ENCODE measurements around the gene MTSS2.

MTSS2 gene

DNA sequence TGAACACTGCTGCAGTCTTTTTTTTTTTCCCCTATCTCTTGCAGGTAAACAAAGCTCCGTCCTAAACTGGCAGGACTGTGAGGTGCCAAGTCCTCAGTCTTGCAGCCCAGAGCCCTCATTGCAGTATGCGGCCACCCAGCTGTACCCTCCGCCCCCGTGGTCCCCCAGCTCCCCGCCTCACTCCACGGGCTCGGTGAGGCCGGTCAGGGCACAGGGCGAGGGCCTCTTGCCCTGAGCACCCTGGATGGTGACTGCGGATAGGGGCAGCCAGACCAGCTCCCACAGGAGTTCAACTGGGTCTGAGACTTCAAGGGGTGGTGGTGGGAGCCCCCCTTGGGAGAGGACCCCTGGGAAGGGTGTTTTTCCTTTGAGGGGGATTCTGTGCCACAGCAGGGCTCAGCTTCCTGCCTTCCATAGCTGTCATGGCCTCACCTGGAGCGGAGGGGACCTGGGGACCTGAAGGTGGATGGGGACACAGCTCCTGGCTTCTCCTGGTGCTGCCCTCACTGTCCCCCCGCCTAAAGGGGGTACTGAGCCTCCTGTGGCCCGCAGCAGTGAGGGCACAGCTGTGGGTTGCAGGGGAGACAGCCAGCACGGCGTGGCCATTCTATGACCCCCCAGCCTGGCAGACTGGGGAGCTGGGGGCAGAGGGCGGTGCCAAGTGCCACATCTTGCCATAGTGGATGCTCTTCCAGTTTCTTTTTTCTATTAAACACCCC, 25.7 kb downstream of the MTSS2 start:
- no peak overlapping the region for H3K9ac ChIP-seq (ENCODE audit: low read depth, low read length)
- H3K27ac ChIP-seq (ENCODE audit: low read length): no peak overlapping the region
- H3K27me3 ChIP-seq (ENCODE audit: insufficient read depth, low read length): no peaks in the 10 kb centered on the region
- H3K36me3 ChIP-seq (ENCODE audit: insufficient read depth, low read depth, low read length): 0 out of 2 replicates have a peak, but pooled peaks cover 2% of the 10 kb centered on the region
- no peak overlapping the region for H3K4me3 ChIP-seq (ENCODE audit: low read length)
- H3K9me3 ChIP-seq (ENCODE audit: insufficient read depth, low read depth, low read length): no peaks in the 10 kb centered on the region
- peaks cover 4% of the 10 kb centered on the region; the same call in 1 of the 2 replicates for H3K4me1 ChIP-seq (ENCODE audit: insufficient read depth, low read length)

DNA sequence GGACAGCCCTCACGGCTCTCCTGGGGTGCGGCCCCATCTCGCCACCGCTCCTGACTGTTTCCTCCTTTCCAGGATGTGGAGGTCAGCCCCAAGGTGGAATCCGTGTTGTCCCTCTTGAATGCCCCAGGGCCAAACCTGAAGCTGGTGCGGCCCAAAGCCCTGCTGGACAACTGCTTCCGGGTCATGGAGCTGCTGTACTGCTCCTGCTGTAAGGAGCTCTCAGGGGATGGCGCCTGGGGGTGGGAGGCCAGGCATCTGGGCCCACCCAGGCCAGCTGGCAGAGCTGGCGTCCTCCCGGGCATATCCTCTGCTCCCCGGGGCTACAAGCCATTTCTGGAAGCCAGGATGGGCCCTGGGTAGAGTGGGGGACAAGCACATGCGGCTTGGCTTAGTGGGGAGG, 26.3 kb downstream of the MTSS2 start:
- Histone ChIP-seq H3K27ac (ENCODE audit: low read length) (no peak overlapping the region), H3K27me3 (ENCODE audit: insufficient read depth, low read length) (no peaks in the 10 kb centered on the region), H3K9me3 (ENCODE audit: insufficient read depth, low read depth, low read length) (no peaks in the 10 kb centered on the region), H3K4me1 (ENCODE audit: insufficient read depth, low read length) (peaks cover 4% of the 10 kb centered on the region; the same call in 1 of the 2 replicates), H3K36me3 (ENCODE audit: insufficient read depth, low read depth, low read length) (no peaks in the 10 kb centered on the region), H3K4me3 (ENCODE audit: low read length) (no peak overlapping the region), H3K9ac (ENCODE audit: low read depth, low read length) (no peak overlapping the region)

DNA sequence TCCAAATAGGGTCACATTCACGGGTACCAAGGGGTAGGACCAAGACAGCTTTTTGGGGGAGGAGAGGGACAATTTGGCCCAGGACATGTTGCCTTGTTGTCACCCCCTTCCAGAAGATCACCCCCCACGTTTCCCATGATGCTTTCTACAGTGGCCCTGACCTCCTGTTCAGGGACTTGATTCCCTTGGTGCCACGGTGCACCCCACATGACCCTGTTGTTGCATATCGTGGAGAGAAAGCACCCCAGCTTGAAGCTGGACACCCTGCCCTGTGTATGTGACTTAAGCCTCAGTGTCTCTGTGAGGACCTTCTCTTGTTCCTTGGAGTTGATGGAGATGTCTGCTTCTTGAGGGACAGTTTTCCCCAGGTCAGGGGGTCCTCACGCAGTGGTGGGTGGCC, 26.9 kb downstream of the MTSS2 start:
- H3K36me3 ChIP-seq (ENCODE audit: insufficient read depth, low read depth, low read length): no peaks in the 10 kb centered on the region
- H3K9ac ChIP-seq (ENCODE audit: low read depth, low read length): no peak overlapping the region
- no peak overlapping the region for H3K4me3 ChIP-seq (ENCODE audit: low read length)
- no peaks in the 10 kb centered on the region for H3K9me3 ChIP-seq (ENCODE audit: insufficient read depth, low read depth, low read length)
- H3K27me3 ChIP-seq (ENCODE audit: insufficient read depth, low read length): no peaks in the 10 kb centered on the region
- peaks cover 4% of the 10 kb centered on the region; the same call in 1 of the 2 replicates for H3K4me1 ChIP-seq (ENCODE audit: insufficient read depth, low read length)
- no peak overlapping the region for H3K27ac ChIP-seq (ENCODE audit: low read length)

DNA sequence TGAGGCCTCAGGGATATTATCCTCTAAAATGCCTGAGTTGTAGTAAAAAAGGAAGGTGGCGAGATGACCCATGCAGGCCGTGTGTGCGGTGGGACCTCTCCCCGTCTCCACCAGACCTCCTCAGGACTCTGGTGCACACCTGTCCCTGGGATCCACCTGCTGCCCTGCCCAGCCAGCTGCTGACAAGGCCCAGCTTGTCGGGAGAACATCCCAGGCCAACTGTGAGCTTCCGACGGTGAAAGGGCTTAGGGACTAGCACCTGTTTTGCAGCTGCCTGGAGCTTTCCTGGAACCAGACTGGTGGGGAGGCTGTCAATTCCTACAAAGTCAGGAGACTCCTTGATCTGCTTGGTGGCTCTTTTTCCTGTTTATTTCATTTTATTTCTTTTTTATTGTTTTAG, 27.9 kb downstream of the MTSS2 start:
- Histone ChIP-seq H3K36me3 (ENCODE audit: insufficient read depth, low read depth, low read length) (no peaks in the 10 kb centered on the region), H3K27me3 (ENCODE audit: insufficient read depth, low read length) (no peaks in the 10 kb centered on the region), H3K4me3 (ENCODE audit: low read length) (no peak overlapping the region), H3K4me1 (ENCODE audit: insufficient read depth, low read length) (peaks cover 4% of the 10 kb centered on the region; the same call in 1 of the 2 replicates), H3K27ac (ENCODE audit: low read length) (no peak overlapping the region), H3K9me3 (ENCODE audit: insufficient read depth, low read depth, low read length) (no peaks in the 10 kb centered on the region), H3K9ac (ENCODE audit: low read depth, low read length) (no peak overlapping the region)

DNA sequence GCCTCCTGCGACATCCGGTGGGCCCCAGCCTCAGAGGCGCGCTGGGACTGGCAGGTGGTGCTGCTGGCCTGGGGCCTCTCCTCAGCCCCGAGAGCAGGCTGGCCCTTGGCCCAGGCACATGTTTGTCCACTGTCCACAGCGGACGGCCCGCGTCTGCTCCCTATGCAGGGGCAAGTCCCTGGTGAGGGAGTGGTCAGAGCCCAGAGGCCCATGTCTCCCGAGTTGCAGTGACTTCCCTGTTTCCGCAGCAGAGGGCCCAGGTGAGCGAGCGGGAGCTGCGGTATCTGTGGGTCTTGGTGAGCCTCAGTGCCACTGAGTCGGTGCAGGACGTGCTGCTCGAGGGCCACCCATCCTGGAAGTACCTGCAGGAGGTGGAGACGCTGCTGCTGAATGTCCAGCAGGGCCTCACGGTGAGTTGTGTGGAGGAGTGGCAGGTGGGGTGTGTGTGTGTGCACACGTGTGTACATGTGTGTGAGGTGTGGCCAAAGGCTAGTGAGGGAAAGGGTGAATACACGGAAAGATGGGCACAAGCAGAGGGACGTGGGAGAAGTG, 29.1 kb downstream of the MTSS2 start:
- H3K9me3 ChIP-seq (ENCODE audit: insufficient read depth, low read depth, low read length): no peaks in the 10 kb centered on the region
- peaks cover 4% of the 10 kb centered on the region; the same call in 1 of the 2 replicates for H3K4me1 ChIP-seq (ENCODE audit: insufficient read depth, low read length)
- no peak overlapping the region for H3K4me3 ChIP-seq (ENCODE audit: low read length)
- no peak overlapping the region for H3K9ac ChIP-seq (ENCODE audit: low read depth, low read length)
- no peaks in the 10 kb centered on the region for H3K27me3 ChIP-seq (ENCODE audit: insufficient read depth, low read length)
- H3K36me3 ChIP-seq (ENCODE audit: insufficient read depth, low read depth, low read length): no peaks in the 10 kb centered on the region
- no peak overlapping the region for H3K27ac ChIP-seq (ENCODE audit: low read length)

DNA sequence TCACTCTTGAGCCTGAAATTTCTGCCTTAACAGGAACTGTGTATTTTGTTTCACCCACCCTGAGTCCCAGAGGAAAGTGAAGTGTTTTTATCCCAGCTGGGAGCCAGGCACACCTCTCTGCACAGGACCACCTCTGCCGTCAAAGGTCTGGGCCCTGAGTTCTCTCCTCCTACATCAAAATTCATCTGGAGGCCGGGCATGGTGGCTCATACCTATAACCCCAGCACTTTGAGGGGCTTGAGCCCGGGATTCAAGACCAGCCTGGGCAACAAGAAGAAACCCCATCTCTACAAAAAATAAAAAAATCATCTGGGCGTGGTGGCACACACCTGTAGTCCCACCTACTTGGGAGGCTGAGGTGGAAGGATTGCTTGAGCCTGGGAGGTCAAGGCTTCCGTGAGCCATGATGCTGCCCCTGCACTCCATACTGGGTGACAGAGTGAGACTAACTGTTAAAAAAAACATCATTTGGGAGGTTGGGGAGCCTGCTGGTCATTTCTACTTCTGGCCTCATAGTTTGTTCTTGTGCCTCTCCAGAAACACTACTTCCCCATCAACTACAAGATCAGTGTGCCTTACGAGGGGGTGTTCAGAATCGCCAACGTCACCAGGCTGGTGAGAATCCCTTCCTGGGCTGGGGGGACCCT, 29.7 kb downstream of the MTSS2 start:
- no peak overlapping the region for H3K9ac ChIP-seq (ENCODE audit: low read depth, low read length)
- H3K9me3 ChIP-seq (ENCODE audit: insufficient read depth, low read depth, low read length): no peaks in the 10 kb centered on the region
- H3K4me1 ChIP-seq (ENCODE audit: insufficient read depth, low read length): peaks cover 6% of the 10 kb centered on the region; the same call in 1 of the 2 replicates
- H3K27me3 ChIP-seq (ENCODE audit: insufficient read depth, low read length): no peaks in the 10 kb centered on the region
- no peak overlapping the region for H3K4me3 ChIP-seq (ENCODE audit: low read length)
- no peak overlapping the region for H3K27ac ChIP-seq (ENCODE audit: low read length)
- H3K36me3 ChIP-seq (ENCODE audit: insufficient read depth, low read depth, low read length): no peaks in the 10 kb centered on the region

DNA sequence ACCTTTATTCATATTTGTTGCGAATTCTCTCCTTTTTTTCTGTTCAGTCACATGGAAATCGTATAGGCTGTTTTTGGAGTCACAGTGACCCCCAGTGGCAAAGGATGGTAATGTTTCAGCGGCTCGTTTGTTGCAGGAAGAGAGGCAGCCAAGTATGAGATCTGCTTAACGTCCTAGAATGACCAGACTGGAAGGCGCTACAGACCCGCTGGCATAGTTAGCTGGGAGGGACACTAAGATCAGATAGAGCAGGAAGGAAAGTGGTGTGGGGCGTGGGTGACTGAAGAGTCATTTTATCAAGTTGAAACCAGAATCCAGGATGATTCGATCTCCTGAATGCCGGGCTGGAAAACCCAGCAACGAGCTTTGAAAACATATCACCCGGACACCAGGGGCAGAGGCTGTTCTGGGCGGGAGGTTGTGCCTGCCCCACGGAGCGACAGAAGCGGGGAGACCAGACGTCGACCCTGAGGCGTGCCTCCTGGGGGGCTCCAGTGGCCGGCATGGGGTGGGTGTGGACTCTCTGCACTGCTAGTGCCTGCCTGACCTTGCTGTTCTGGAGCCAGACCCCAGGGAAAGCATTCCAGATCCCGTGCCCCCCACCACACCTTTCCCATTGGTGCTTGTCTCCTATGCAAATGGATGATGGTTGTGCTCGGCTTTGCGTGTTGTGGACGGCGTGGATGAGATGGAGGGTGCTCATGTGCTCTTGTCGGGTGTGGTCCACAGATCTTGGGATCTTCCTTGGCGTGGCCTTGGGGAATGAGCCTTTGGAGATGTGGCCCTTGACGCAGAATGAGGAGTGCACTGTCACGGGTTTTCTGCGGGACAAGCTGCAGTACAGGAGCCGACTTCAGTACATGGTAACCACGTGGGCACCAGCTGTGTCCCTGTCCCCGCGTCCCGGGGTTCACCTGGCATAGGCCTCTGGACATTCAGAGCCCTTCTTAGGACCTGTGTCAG, 31.8 kb downstream of the MTSS2 start:
- no peaks in the 10 kb centered on the region for H3K36me3 ChIP-seq (ENCODE audit: insufficient read depth, low read depth, low read length)
- 0 out of 2 replicates have a peak, but pooled peaks cover 2% of the 10 kb centered on the region for H3K4me1 ChIP-seq (ENCODE audit: insufficient read depth, low read length)
- H3K4me3 ChIP-seq (ENCODE audit: low read length): no peak overlapping the region
- no peaks in the 10 kb centered on the region for H3K27me3 ChIP-seq (ENCODE audit: insufficient read depth, low read length)
- H3K9ac ChIP-seq (ENCODE audit: low read depth, low read length): no peak overlapping the region
- no peaks in the 10 kb centered on the region for H3K9me3 ChIP-seq (ENCODE audit: insufficient read depth, low read depth, low read length)
- no peak overlapping the region for H3K27ac ChIP-seq (ENCODE audit: low read length)

DNA sequence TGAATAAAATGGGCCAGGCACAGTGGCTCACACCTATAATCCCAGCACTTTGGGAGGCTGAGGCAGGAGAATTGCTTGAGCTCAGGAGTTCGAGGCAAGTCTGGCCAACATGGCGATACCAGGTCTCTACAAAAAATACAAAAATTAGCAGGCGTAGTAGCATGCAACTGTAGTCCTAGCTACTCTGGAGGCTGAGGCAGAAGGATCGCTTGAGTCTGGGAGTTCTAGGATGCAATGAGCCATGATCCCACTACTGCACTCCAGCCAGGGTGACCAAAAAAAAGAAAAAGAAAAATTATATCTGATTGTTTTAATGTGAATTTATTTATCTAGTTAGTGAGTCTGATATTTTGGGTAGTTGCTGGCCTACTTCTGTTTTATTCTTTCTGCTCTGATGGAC, 32.4 kb downstream of the MTSS2 start:
- H3K36me3 ChIP-seq (ENCODE audit: insufficient read depth, low read depth, low read length): no peaks in the 10 kb centered on the region
- no peaks in the 10 kb centered on the region for H3K27me3 ChIP-seq (ENCODE audit: insufficient read depth, low read length)
- no peaks in the 10 kb centered on the region for H3K9me3 ChIP-seq (ENCODE audit: insufficient read depth, low read depth, low read length)
- 0 out of 2 replicates have a peak, but pooled peaks cover 2% of the 10 kb centered on the region for H3K4me1 ChIP-seq (ENCODE audit: insufficient read depth, low read length)
- no peak overlapping the region for H3K4me3 ChIP-seq (ENCODE audit: low read length)
- H3K27ac ChIP-seq (ENCODE audit: low read length): no peak overlapping the region
- no peak overlapping the region for H3K9ac ChIP-seq (ENCODE audit: low read depth, low read length)

DNA sequence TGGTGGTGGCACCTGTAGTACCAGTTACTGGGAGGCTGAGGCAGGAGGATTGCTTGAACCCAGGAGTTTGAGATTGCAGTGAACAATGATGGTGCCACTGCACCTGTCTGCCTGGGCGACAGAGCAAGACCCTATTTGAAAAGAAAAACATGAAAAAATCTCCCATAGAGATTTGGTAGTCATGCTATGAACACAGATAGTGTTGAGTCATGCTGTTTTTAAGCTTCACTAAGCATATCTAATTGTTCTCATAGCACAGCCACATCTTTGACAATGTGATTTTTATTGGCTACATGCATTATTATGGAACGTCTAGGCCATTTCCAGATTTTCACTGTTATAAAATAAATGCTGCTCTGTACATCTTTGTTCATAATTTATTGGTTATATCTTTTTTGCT, 33.5 kb downstream of the MTSS2 start:
- H3K4me3 ChIP-seq (ENCODE audit: low read length): no peak overlapping the region
- no peaks in the 10 kb centered on the region for H3K27me3 ChIP-seq (ENCODE audit: insufficient read depth, low read length)
- no peak overlapping the region for H3K27ac ChIP-seq (ENCODE audit: low read length)
- H3K4me1 ChIP-seq (ENCODE audit: insufficient read depth, low read length): 0 out of 2 replicates have a peak, but pooled peaks cover 2% of the 10 kb centered on the region
- no peaks in the 10 kb centered on the region for H3K36me3 ChIP-seq (ENCODE audit: insufficient read depth, low read depth, low read length)
- H3K9me3 ChIP-seq (ENCODE audit: insufficient read depth, low read depth, low read length): no peaks in the 10 kb centered on the region
- no peak overlapping the region for H3K9ac ChIP-seq (ENCODE audit: low read depth, low read length)

DNA sequence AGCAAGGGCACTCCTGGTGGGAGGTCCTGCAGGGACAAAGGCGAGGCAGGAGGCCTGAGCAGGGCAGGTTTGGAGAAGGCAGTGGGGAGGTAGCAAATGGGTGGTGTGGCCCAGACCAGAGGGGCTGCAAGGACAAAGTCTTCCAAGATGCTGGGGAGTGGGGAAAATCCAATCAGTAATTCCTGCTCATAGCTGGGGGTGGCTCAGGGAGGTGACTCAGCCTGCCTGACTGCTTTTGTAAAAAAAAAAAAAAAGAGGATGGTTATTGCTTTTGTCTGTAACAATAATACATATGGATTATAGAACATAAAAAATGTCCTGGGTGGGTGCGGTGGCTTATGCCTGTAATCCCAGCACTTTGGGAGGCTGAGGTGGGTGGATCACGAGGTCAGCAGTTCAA, 34.3 kb downstream of the MTSS2 start:
- Histone ChIP-seq H3K4me1 (ENCODE audit: insufficient read depth, low read length) (0 out of 2 replicates have a peak, but pooled peaks cover 2% of the 10 kb centered on the region), H3K36me3 (ENCODE audit: insufficient read depth, low read depth, low read length) (no peaks in the 10 kb centered on the region), H3K9me3 (ENCODE audit: insufficient read depth, low read depth, low read length) (no peaks in the 10 kb centered on the region), H3K4me3 (ENCODE audit: low read length) (no peak overlapping the region), H3K9ac (ENCODE audit: low read depth, low read length) (no peak overlapping the region), H3K27me3 (ENCODE audit: insufficient read depth, low read length) (no peaks in the 10 kb centered on the region), H3K27ac (ENCODE audit: low read length) (no peak overlapping the region)

DNA sequence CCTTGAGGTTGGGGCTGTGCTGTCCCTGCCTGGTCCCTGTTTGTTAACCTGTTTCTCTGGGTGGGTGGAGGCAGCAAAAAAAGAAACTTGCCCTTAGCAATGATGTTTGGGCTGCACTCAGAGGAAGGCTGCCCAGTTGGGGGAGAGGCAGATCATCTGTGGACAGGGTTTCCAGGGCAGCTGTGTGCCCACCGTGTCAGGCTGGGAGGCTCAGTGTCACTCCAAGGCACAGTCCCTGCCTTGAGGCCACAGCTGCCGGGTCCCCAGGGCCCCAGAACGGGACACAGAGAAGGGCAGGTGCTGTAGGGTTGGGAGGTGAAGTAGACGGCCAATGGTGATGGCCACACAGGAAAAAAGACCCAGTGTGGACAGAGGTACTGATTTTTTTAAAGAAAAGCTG, 35.6 kb downstream of the MTSS2 start:
- Histone ChIP-seq H3K9me3 (ENCODE audit: insufficient read depth, low read depth, low read length) (no peaks in the 10 kb centered on the region), H3K9ac (ENCODE audit: low read depth, low read length) (no peak overlapping the region), H3K4me1 (ENCODE audit: insufficient read depth, low read length) (0 out of 2 replicates have a peak, but pooled peaks cover 2% of the 10 kb centered on the region), H3K36me3 (ENCODE audit: insufficient read depth, low read depth, low read length) (no peaks in the 10 kb centered on the region), H3K4me3 (ENCODE audit: low read length) (no peak overlapping the region), H3K27me3 (ENCODE audit: insufficient read depth, low read length) (no peaks in the 10 kb centered on the region), H3K27ac (ENCODE audit: low read length) (no peak overlapping the region)

Measured in iPS-20b (cell line).